ENCODE results near the gene FNDC8. TPM values are rescaled to one million over a fixed set of nuclear protein-coding genes. Genes with fewer than 3 reads are reported as not detected.
"Not testable (repeated sequence)": the region's sequence is repeated elsewhere in the genome, so short reads cannot be mapped to it uniquely, and the experiment has no call there.

Gene FNDC8
- total RNA-seq, 3 donors from 2014 or later (not counting 1 experiment from before 2014, with no cell fraction given) = not detected

- Histone ChIP-seq H3K27ac (ENCODE audit: low read length) (no peak overlapping the region), H3K4me3 (ENCODE audit: low read length) (no peak overlapping the region), H3K4me1 (ENCODE audit: control insufficient read depth, insufficient read depth, low read length) (peaks cover 29% of the 10 kb centered on the region), H3K36me3 (ENCODE audit: control insufficient read depth, insufficient read depth, low read length) (no peaks in the 10 kb centered on the region), H3K9me3 (ENCODE audit: control insufficient read depth, insufficient read depth, low read length) (no peaks in the 10 kb centered on the region), H3K27me3 (ENCODE audit: control insufficient read depth, insufficient read depth, low read length) (no peaks in the 10 kb centered on the region)
- TF ChIP-seq CTCF (IDR thresholded peaks at IDR 0.05) = no peak
- H3K4me1 Mint-ChIP-seq = peaks cover 48 to 62% of the 10 kb centered on the region in 2 donors
- no peak overlapping the region for H3K4me3 Mint-ChIP-seq
- H3K27ac Mint-ChIP-seq = peak overlapping the region; percentile 43 to 84
- WGBS (ENCODE audit: insufficient coverage) = 90% methylated on average over 9 of the region's 9 CpGs
- no peak for DNase-seq
- intact Hi-C loops (cut with micrococcal nuclease) = loop anchor here (5.0 kb wide), 1 partner anchor 36 kb away; no protein-coding TSS in a partner anchor
- H3K9me3 Mint-ChIP-seq = no peaks in the 10 kb centered on the region
- ATAC-seq = no peak
- no peaks in the 10 kb centered on the region for H3K36me3 Mint-ChIP-seq
- no peaks in the 10 kb centered on the region for H3K27me3 Mint-ChIP-seq (ENCODE audit: low read depth in 2 of 2)
Measured at GRCh38 chr17:35175638-35176415, 54.4 kb downstream of the FNDC8 start.

- peak overlapping the region; percentile 67 for H3K27ac ChIP-seq (ENCODE audit: low read length)
- H3K4me3 ChIP-seq (ENCODE audit: low read length) = no peak overlapping the region
- DNase-seq (no peak), ATAC-seq (no peak)
- Mint-ChIP-seq H3K27me3 (ENCODE audit: low read depth in 2 of 2) (no peaks in the 10 kb centered on the region), H3K36me3 (no peaks in the 10 kb centered on the region), H3K27ac (peak overlapping the region; percentile 84 to 95), H3K4me1 (peaks cover 41 to 55% of the 10 kb centered on the region in 2 donors), H3K4me3 (no peak overlapping the region), H3K9me3 (no peaks in the 10 kb centered on the region)
- intact Hi-C loops (cut with micrococcal nuclease) = loop anchor here (5.0 kb wide), 1 partner anchor 35 kb away; no protein-coding TSS in a partner anchor
- 91% methylated on average over 8 of the region's 8 CpGs for WGBS (ENCODE audit: insufficient coverage)
- H3K27me3 ChIP-seq (ENCODE audit: control insufficient read depth, insufficient read depth, low read length) = no peaks in the 10 kb centered on the region
- H3K36me3 ChIP-seq (ENCODE audit: control insufficient read depth, insufficient read depth, low read length) = no peaks in the 10 kb centered on the region
- H3K9me3 ChIP-seq (ENCODE audit: control insufficient read depth, insufficient read depth, low read length) = no peaks in the 10 kb centered on the region
- peaks cover 22% of the 10 kb centered on the region for H3K4me1 ChIP-seq (ENCODE audit: control insufficient read depth, insufficient read depth, low read length)
- no peak for TF ChIP-seq CTCF (IDR thresholded peaks at IDR 0.05)
Measured at GRCh38 chr17:35176897-35177296, 55.5 kb downstream of the FNDC8 start.

GRCh38 chr17:35179379-35179778 is 58.0 kb downstream of the FNDC8 start:
- Mint-ChIP-seq H3K4me1 (peaks cover 48 to 51% of the 10 kb centered on the region in 2 donors), H3K27ac (peak overlapping the region in 1 of 2 donors; percentile 95)
- peaks cover 29% of the 10 kb centered on the region for H3K4me1 ChIP-seq (ENCODE audit: control insufficient read depth, insufficient read depth, low read length)
- not testable (repeated sequence) for H3K4me3 ChIP-seq (ENCODE audit: low read length); H3K27me3 ChIP-seq (ENCODE audit: control insufficient read depth, insufficient read depth, low read length); H3K36me3 Mint-ChIP-seq; H3K9me3 ChIP-seq (ENCODE audit: control insufficient read depth, insufficient read depth, low read length); H3K27me3 Mint-ChIP-seq (ENCODE audit: low read depth in 2 of 2); DNase-seq; ATAC-seq; H3K36me3 ChIP-seq (ENCODE audit: control insufficient read depth, insufficient read depth, low read length); H3K27ac ChIP-seq (ENCODE audit: low read length); H3K4me3 Mint-ChIP-seq; H3K9me3 Mint-ChIP-seq
- WGBS (ENCODE audit: insufficient coverage) = 97% methylated on average over 4 of the region's 5 CpGs
- intact Hi-C loops (cut with micrococcal nuclease) = loop anchor here (5.0 kb wide), 1 partner anchor 33 kb away; no protein-coding TSS in a partner anchor

Other genes starting within 250 kb of the FNDC8 start
- gene CCT6B, start 160.2 kb upstream of the FNDC8 start, total RNA-seq = 1 to 10 TPM; 4.1 to 4.7 (median 4.3) TPM
- 10 to 100 TPM; 33.2 to 44.4 (median 34.3) TPM for gene ZNF830, start 160.1 kb upstream of the FNDC8 start, total RNA-seq
- gene LIG3, start 141.1 kb upstream of the FNDC8 start, total RNA-seq = 10 to 100 TPM; 70.2 to 83.7 (median 72.0) TPM
- gene RFFL, start 57.9 kb upstream of the FNDC8 start, total RNA-seq = 10 to 100 TPM; 50.0 to 86.6 (median 75.9) TPM
- 10 to 100 TPM; 15.4 to 27.0 (median 22.7) TPM for gene RAD51D, start 1.8 kb upstream of the FNDC8 start, total RNA-seq
- gene NLE1, start 20.7 kb downstream of the FNDC8 start, total RNA-seq = 1 to 10 TPM; 4.0 to 7.9 (median 6.1) TPM
- gene UNC45B, start 26.2 kb downstream of the FNDC8 start, total RNA-seq = 1 to 10 TPM in 2 of 3 donors, under 1 TPM in 1; 0.78 to 1.4 (median 1.2) TPM
- gene SLC35G3, start 72.8 kb downstream of the FNDC8 start, total RNA-seq = not detected
- gene SLFN5, start 121.5 kb downstream of the FNDC8 start, total RNA-seq = 100 to 1,000 TPM; 118 to 164 (median 141) TPM